Mesothelial cell of epicardium (in vitro differentiated cells): ENCODE data around the gene SFSWAP. TPM values are rescaled to one million over a fixed set of nuclear protein-coding genes. Genes with fewer than 3 reads are reported as not detected.

Experiments
- DNase-seq, 2 experiments: peaks; one replicate each; pipeline ENCODE4 v3.0.0; 2021; ENCODE audit warnings: low spot score in 2 of 2; ENCODE audit not compliant: unreplicated experiment in 2 of 2
- H3K27ac Mint-ChIP-seq: 2 replicates; pipeline ENCODE4 v1.8.0; 2021; ENCODE audit warnings: mixed read lengths
- H3K27me3 Mint-ChIP-seq: 2 replicates; pipeline ENCODE4 v1.8.0; 2021; ENCODE audit warnings: low read depth, mixed read lengths
- H3K36me3 Mint-ChIP-seq: 2 replicates; pipeline ENCODE4 v1.8.0; 2021; ENCODE audit warnings: mixed read lengths
- H3K4me1 Mint-ChIP-seq: 2 replicates; pipeline ENCODE4 v1.8.0; 2021; ENCODE audit warnings: mixed read lengths
- H3K4me3 Mint-ChIP-seq: 2 replicates; pipeline ENCODE4 v1.8.0; 2021; ENCODE audit warnings: mild to moderate bottlenecking, moderate library complexity, mixed read lengths
- H3K9me3 Mint-ChIP-seq: 2 replicates; pipeline ENCODE4 v1.8.0; 2021; ENCODE audit warnings: mixed read lengths
- total RNA-seq: library from RNA; stranded (reverse); gene quantifications from 3 replicates; pipeline ENCODE4 v1.2.1, GENCODE V29; 2021
- TF ChIP-seq, protein P1 (sequence below): fragments of 200-600 bp; sonication (generic); IDR thresholded peaks from one replicate; pipeline ENCODE4 v1.5.0; 2021; ENCODE audit warnings: antibody characterized with exemption; ENCODE audit not compliant: unreplicated experiment

The SFSWAP gene
- total RNA-seq, 1 donor from 2014 or later: 73.0 TPM

DNA sequence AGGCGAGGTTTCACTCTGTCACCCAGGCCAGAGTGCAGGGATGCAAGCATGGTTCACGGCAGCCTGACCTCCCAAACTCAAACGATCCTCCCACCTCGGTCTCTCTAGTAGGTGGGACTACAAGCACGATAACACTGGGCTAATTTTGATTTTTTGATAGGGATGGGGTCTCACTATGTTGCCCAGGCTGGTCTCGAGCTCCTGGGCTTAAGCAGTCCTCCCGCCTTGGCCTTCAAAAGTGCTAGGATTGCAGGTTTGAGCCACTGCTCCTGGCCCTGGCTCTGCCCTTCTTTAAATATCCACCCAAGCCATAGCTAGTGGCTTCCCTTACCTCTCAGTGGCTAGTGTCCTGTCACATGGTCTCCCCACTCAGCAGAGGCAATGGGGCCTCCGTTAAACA is 17.8 kb downstream of the SFSWAP start:
- no peaks in the 10 kb centered on the region for H3K9me3 Mint-ChIP-seq
- TF ChIP-seq, protein P1, sequence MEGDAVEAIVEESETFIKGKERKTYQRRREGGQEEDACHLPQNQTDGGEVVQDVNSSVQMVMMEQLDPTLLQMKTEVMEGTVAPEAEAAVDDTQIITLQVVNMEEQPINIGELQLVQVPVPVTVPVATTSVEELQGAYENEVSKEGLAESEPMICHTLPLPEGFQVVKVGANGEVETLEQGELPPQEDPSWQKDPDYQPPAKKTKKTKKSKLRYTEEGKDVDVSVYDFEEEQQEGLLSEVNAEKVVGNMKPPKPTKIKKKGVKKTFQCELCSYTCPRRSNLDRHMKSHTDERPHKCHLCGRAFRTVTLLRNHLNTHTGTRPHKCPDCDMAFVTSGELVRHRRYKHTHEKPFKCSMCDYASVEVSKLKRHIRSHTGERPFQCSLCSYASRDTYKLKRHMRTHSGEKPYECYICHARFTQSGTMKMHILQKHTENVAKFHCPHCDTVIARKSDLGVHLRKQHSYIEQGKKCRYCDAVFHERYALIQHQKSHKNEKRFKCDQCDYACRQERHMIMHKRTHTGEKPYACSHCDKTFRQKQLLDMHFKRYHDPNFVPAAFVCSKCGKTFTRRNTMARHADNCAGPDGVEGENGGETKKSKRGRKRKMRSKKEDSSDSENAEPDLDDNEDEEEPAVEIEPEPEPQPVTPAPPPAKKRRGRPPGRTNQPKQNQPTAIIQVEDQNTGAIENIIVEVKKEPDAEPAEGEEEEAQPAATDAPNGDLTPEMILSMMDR: no peak
- H3K4me3 Mint-ChIP-seq: no peak overlapping the region
- no peaks in the 10 kb centered on the region for H3K4me1 Mint-ChIP-seq
- H3K27me3 Mint-ChIP-seq: no peaks in the 10 kb centered on the region
- no peak overlapping the region for H3K27ac Mint-ChIP-seq
- DNase-seq: no peak
- peaks cover 36% of the 10 kb centered on the region for H3K36me3 Mint-ChIP-seq

DNA sequence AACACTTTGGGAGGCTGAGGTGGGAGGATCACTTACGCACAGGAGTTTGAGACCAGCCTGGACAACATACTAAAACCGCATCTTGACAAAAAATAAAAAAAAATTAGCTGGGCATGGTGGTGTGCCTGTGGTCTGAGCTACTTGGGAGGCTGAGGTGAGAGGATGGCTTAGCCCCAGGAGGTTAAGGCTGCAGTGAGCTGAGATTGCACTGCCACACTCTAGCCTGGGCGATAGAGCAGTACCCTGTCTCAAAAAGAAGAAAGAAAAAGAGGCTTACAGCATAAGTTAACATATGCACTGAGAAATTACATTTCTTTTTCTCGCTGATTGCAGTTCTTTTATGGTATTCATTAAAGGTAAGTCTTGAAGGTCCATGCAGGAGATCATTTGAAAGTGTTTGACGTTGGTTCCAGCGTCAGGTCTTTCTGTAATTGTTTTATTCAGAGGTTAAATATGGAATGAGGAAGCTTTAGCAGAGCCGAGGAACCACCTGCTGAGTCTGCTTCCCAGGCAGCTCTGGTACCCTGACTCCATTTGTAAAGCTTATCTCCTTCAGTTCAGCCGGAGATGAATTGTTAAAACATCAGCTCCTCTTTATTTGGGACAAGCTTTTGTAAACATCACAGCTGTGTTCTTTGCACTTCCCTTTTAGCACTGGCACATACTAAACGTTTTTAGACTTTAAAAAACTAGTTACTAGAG is 18.5 kb downstream of the SFSWAP start:
- H3K4me3 Mint-ChIP-seq: no peak overlapping the region
- DNase-seq: no peak
- no peaks in the 10 kb centered on the region for H3K9me3 Mint-ChIP-seq
- H3K4me1 Mint-ChIP-seq: no peaks in the 10 kb centered on the region
- no peaks in the 10 kb centered on the region for H3K27me3 Mint-ChIP-seq
- H3K27ac Mint-ChIP-seq: no peak overlapping the region
- TF ChIP-seq, protein P1: no peak
- peaks cover 40% of the 10 kb centered on the region for H3K36me3 Mint-ChIP-seq

DNA sequence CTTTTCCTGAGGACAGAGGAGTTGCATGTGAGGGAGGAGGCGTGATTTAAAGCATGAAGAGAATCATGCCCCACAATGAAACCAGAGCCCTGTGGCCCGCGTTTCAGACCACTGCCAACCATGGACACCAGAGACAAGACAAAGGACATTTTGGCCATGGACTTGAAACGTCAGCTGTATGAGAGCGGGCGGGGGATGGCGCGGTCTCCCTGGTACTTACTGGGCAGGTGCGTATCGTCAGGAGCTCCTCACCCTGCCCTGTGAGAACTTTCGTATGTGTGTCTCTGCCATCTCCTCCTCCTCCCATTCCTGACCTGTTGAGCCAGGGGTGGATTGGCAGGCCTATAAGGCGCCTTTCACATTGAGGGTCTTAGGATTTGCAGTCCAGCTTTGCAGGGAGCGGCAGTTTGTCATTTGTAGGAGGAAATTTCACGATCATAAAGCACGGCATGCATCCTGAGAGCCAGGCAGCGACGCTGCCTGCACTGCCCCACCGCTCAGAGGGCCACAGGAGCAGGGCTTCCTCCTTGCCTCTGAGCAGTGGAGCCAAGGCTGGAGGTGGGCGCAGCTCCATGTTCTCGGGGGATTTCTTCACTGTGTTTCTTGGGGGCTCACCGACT is 22.2 kb downstream of the SFSWAP start:
- no peak for DNase-seq
- Mint-ChIP-seq H3K9me3 (no peaks in the 10 kb centered on the region), H3K27ac (no peak overlapping the region), H3K4me3 (no peak overlapping the region), H3K36me3 (peaks cover 27% of the 10 kb centered on the region), H3K27me3 (no peaks in the 10 kb centered on the region), H3K4me1 (peaks cover 8% of the 10 kb centered on the region)
- TF ChIP-seq, protein P1: no peak

DNA sequence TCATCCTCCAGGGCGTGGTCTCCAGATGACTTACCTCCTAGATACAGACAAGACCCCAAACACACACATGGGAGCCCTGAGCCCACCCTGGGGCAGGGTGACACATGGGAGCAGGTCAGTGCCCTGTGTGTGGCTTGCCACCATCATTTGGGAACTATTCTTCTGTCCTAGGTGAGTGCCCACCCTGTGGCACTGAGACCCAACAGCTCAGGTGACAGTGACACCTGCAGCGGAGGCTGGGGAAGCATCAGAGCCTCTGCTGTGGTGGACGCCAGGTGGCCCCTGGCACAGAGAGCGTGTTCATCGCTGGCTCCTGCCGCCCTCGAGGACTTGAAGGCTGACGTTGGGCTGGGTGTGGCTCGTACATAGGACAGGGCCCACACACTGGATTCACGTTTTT is 23.0 kb downstream of the SFSWAP start:
- no peaks in the 10 kb centered on the region for H3K27me3 Mint-ChIP-seq
- TF ChIP-seq, protein P1: no peak
- H3K4me1 Mint-ChIP-seq: peaks cover 8% of the 10 kb centered on the region
- peaks cover 24% of the 10 kb centered on the region for H3K36me3 Mint-ChIP-seq
- H3K27ac Mint-ChIP-seq: no peak overlapping the region
- no peak for DNase-seq
- H3K9me3 Mint-ChIP-seq: no peaks in the 10 kb centered on the region
- no peak overlapping the region for H3K4me3 Mint-ChIP-seq

DNA sequence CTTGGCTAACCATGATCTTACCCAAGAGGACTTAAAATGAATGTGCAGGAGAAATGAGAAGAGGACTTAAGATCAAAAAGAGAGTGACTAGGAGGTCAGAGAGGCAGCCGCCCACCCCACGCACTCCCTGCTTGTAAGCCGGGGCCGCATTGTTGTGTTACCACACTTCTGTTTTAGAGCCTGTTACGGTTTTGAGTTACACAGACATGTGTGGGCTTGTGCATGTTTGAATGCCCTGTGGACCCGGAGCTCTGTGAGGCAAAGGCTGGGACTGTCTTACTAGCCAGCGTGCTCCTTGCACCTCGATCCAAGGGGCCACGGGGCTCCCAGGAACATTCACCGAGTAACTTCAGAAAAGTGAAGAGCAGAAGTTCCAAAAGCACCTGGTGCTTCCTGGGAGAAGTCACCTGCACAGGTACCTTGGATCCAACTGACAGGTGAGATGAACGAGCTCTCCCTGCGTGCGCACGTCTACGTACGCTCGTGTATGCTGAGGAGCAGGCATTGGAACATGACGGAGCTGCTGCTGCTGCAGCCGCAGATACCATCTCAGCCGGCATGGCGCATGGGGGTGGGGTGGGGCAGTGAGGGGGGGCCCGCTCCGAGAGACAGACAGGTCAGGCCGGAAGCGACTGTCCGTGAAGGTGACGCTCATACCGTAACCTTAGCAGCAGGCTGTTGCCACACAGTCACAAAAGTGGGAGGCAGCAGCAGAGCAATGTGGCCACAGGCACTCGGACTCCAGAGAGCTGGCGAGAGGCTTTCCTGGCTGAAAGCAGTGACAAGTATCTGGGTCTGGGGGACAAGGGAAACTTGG is 23.7 kb downstream of the SFSWAP start:
- no peak for DNase-seq
- peaks cover 19% of the 10 kb centered on the region for H3K36me3 Mint-ChIP-seq
- TF ChIP-seq, protein P1: no peak

More for the DNA sequence above, 23.7 kb downstream of the SFSWAP start:
- H3K27ac Mint-ChIP-seq: no peak overlapping the region
- no peaks in the 10 kb centered on the region for H3K27me3 Mint-ChIP-seq
- peaks cover 8% of the 10 kb centered on the region for H3K4me1 Mint-ChIP-seq
- no peak overlapping the region for H3K4me3 Mint-ChIP-seq
- no peaks in the 10 kb centered on the region for H3K9me3 Mint-ChIP-seq
